Measurements from ENCODE around the gene ANKRD23. TPM values are rescaled to one million over a fixed set of nuclear protein-coding genes. Genes with fewer than 3 reads are reported as not detected.

The ANKRD23 gene
- total RNA-seq, 1 donor from 2014 or later = 5.7 TPM

DNA sequence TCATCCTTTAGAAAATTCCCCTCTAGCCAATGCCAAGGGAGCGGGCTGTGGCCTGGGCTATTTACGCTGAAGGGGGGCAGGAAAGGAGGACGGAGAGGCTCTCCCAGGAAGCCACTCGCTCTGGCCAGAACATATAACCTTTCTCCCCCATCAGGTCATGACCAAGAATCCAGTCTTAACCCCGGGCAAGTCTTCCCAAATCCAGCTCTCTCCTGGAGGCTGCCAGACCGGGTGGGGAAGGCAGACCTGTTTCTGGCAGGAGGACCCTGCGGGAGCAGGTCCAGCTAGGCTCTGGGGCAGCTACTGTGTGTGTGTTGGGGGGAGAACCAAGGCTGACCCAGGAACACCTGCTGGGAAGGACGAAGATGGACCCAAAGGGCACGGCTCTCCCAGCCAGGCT lies 39.5 kb upstream of the ANKRD23 start:
- H3K27ac Mint-ChIP-seq (ENCODE audit: unreplicated experiment) = no peak overlapping the region
- H3K4me1 Mint-ChIP-seq (ENCODE audit: unreplicated experiment) = peaks cover 14% of the 10 kb centered on the region
- H3K9me3 Mint-ChIP-seq (ENCODE audit: unreplicated experiment) = no peaks in the 10 kb centered on the region
- H3K36me3 Mint-ChIP-seq (ENCODE audit: unreplicated experiment) = no peaks in the 10 kb centered on the region
- no peak overlapping the region for H3K4me3 Mint-ChIP-seq (ENCODE audit: unreplicated experiment)
- no peak for DNase-seq (ENCODE audit: extremely low spot score, unreplicated experiment)
- no peaks in the 10 kb centered on the region for H3K27me3 Mint-ChIP-seq (ENCODE audit: unreplicated experiment)
- TF ChIP-seq, protein P1, sequence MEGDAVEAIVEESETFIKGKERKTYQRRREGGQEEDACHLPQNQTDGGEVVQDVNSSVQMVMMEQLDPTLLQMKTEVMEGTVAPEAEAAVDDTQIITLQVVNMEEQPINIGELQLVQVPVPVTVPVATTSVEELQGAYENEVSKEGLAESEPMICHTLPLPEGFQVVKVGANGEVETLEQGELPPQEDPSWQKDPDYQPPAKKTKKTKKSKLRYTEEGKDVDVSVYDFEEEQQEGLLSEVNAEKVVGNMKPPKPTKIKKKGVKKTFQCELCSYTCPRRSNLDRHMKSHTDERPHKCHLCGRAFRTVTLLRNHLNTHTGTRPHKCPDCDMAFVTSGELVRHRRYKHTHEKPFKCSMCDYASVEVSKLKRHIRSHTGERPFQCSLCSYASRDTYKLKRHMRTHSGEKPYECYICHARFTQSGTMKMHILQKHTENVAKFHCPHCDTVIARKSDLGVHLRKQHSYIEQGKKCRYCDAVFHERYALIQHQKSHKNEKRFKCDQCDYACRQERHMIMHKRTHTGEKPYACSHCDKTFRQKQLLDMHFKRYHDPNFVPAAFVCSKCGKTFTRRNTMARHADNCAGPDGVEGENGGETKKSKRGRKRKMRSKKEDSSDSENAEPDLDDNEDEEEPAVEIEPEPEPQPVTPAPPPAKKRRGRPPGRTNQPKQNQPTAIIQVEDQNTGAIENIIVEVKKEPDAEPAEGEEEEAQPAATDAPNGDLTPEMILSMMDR (IDR thresholded peaks at IDR 0.05) = no peak

DNA sequence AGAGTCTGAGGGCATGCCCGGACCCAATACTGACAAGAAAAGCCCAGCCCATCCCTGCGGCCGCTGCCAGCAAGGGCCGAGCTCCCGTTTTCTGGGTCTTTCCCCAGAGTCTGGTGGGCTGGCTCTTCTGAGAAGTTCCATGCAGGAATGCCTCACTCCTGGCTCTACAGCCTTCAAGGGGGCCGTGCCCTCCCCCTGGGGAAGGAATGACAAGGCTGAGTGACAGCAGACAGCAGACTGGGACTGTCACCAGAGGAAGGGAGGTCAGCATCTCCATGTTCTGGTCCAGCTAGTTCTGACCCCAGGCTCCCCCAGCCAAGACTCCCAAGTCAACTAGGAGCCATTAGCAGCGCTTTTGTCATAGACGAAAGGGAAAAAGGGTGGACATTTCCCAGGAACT lies 39.1 kb upstream of the ANKRD23 start:
- Mint-ChIP-seq H3K9me3 (ENCODE audit: unreplicated experiment) (no peaks in the 10 kb centered on the region), H3K36me3 (ENCODE audit: unreplicated experiment) (no peaks in the 10 kb centered on the region), H3K27me3 (ENCODE audit: unreplicated experiment) (no peaks in the 10 kb centered on the region), H3K4me3 (ENCODE audit: unreplicated experiment) (no peak overlapping the region), H3K27ac (ENCODE audit: unreplicated experiment) (no peak overlapping the region), H3K4me1 (ENCODE audit: unreplicated experiment) (peaks cover 18% of the 10 kb centered on the region)
- TF ChIP-seq, protein P1 (IDR thresholded peaks at IDR 0.05) = no peak
- DNase-seq (ENCODE audit: extremely low spot score, unreplicated experiment) = no peak

DNA sequence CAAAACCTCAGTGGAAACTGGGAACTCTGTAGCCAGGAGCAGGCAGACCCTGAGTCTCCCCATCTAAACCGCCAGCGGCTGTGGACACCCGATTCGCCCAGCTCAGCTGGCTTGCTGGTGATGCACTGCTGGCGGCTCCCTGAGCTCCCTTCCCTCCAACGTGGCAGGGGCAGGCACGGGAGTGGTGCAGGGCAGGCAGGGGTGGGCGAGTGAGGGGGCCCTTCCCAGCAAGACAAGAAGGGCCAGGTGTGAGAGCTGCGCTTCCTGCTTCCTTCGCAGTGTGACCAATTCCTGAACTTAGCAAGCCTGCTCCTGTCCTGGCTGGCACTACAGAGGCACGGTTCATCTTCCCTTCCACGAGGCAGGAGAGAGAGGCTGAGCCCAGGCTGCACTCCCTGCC lies 38.4 kb upstream of the ANKRD23 start:
- Mint-ChIP-seq H3K27me3 (ENCODE audit: unreplicated experiment) (no peaks in the 10 kb centered on the region), H3K9me3 (ENCODE audit: unreplicated experiment) (no peaks in the 10 kb centered on the region), H3K27ac (ENCODE audit: unreplicated experiment) (no peak overlapping the region), H3K36me3 (ENCODE audit: unreplicated experiment) (no peaks in the 10 kb centered on the region), H3K4me1 (ENCODE audit: unreplicated experiment) (peaks cover 23% of the 10 kb centered on the region), H3K4me3 (ENCODE audit: unreplicated experiment) (no peak overlapping the region)
- no peak for DNase-seq (ENCODE audit: extremely low spot score, unreplicated experiment)
- TF ChIP-seq, protein P1 (IDR thresholded peaks at IDR 0.05) = no peak

DNA sequence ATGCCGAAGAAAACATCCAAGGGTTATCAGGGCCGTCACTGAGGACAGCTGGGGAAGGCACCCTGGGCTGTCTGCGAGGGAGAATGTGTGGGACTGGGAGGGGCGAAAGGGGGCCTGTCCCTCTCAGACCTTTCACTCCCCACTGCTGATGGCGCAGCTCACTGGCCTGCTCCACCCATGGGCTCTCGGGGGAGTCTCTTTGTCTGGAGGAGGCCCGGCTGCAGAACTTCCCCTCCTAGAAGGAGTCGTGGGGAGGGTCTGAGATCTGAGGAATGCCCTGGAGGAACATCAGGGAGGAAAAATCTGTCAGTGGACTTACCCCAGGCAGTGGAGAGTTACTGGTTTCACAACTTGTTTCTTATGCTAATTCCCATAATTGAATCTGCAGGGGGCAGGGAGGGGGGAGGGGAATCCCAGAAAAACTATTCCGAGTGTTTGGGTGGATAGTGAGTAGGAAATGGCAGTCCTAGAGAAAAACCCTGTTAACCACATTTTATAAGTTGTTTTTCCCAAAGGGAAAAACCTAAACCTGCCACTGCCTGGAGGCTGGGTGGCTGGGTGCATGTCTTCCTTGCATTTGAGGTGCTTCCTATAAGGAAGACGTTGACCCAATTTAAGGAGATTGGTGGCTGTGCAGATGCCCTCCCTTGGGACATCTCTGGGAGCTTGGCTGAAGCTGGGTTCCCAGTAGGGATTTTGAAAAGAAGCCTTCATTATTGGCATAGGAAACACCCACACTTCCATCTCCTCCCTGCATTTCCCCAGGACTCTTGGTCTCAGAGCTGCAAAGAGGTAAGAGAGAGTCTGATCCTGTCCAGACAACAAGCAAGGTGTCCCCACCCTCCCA lies 37.8 kb upstream of the ANKRD23 start:
- no peak for DNase-seq (ENCODE audit: extremely low spot score, unreplicated experiment)
- Mint-ChIP-seq H3K4me3 (ENCODE audit: unreplicated experiment) (no peak overlapping the region), H3K9me3 (ENCODE audit: unreplicated experiment) (no peaks in the 10 kb centered on the region), H3K27ac (ENCODE audit: unreplicated experiment) (peak overlapping the region; percentile 54), H3K27me3 (ENCODE audit: unreplicated experiment) (no peaks in the 10 kb centered on the region), H3K36me3 (ENCODE audit: unreplicated experiment) (no peaks in the 10 kb centered on the region), H3K4me1 (ENCODE audit: unreplicated experiment) (peaks cover 29% of the 10 kb centered on the region)
- TF ChIP-seq, protein P1 (IDR thresholded peaks at IDR 0.05) = no peak

DNA sequence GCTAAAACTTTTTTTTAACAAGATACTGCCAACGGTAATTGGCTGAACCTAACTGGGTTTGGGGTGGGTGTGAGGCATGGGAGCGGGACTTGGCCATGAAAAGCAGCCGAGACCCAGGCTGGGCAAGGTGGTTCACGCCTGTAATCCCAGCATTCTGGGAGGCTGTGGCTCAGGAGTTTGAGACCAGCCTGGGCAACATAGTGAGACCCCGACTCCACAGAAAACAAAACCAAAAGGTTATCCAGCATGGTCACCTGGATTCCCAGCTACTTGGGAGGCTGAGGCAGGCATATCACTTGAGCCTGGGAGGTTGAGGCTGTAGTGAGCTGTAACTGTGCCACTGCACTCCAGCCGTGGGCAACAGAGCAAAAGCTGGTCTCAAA lies 37.1 kb upstream of the ANKRD23 start:
- DNase-seq (ENCODE audit: extremely low spot score, unreplicated experiment) = no peak
- Mint-ChIP-seq H3K36me3 (ENCODE audit: unreplicated experiment) (no peaks in the 10 kb centered on the region), H3K9me3 (ENCODE audit: unreplicated experiment) (no peaks in the 10 kb centered on the region), H3K4me3 (ENCODE audit: unreplicated experiment) (no peak overlapping the region), H3K27ac (ENCODE audit: unreplicated experiment) (no peak overlapping the region), H3K4me1 (ENCODE audit: unreplicated experiment) (peaks cover 35% of the 10 kb centered on the region), H3K27me3 (ENCODE audit: unreplicated experiment) (no peaks in the 10 kb centered on the region)
- TF ChIP-seq, protein P1 (IDR thresholded peaks at IDR 0.05) = no peak
